SH-SY5Y (cell line): ENCODE data around the gene SGMS1.

Experiments
- GATA2 ChIP-seq: IDR thresholded peaks from 2 replicates; pipeline ENCODE4 v1.6.1; 2011; ENCODE audit warnings: mild to moderate bottlenecking, low read depth, low read length
- GATA3 ChIP-seq: IDR thresholded peaks from 2 replicates; pipeline ENCODE4 v1.6.1; 2011; ENCODE audit warnings: low read depth, mild to moderate bottlenecking, low read length, moderate library complexity

- TF ChIP-seq GATA3, result no peak
- TF ChIP-seq GATA2, result no peak
Observed at GRCh38 chr10:50615658-50616057, 8.1 kb downstream of the SGMS1 start.
